Neural crest cell (in vitro differentiated cells): Measurements from ENCODE around the gene RTF1. TPM values are rescaled to one million over a fixed set of nuclear protein-coding genes. Genes with fewer than 3 reads are reported as not detected.
A peak's percentile ranks its signal among the peaks of the same experiment; 100 is the strongest.

Experiments
- DNase-seq: peaks from one replicate; pipeline ENCODE4 v3.0.0; 2021; ENCODE audit warnings: low read depth, mixed read lengths, low spot score
- H3K27ac Mint-ChIP-seq: one replicate; pipeline ENCODE4 v1.8.0; 2021; ENCODE audit warnings: mild to moderate bottlenecking, mixed read lengths; ENCODE audit not compliant: unreplicated experiment
- H3K27me3 Mint-ChIP-seq: 2 replicates; pipeline ENCODE4 v1.8.0; 2021; ENCODE audit warnings: low read depth, mild to moderate bottlenecking, mixed read lengths
- H3K36me3 Mint-ChIP-seq: 2 replicates; pipeline ENCODE4 v1.8.0; 2021; ENCODE audit warnings: low read depth, mild to moderate bottlenecking, mixed read lengths
- H3K4me1 Mint-ChIP-seq: 2 replicates; pipeline ENCODE4 v1.8.0; 2021; ENCODE audit warnings: mixed read lengths
- H3K4me3 Mint-ChIP-seq: one replicate; pipeline ENCODE4 v1.8.0; 2021; ENCODE audit warnings: mild to moderate bottlenecking, mixed read lengths
- H3K9me3 Mint-ChIP-seq: 2 replicates; pipeline ENCODE4 v1.8.0; 2021; ENCODE audit warnings: mixed read lengths
- CTCF ChIP-seq: fragments of 200-600 bp; sonication (generic); conservative IDR thresholded peaks from 2 replicates; pipeline ENCODE4 v1.5.0; 2021; ENCODE audit warnings: antibody characterized with exemption, mild to moderate bottlenecking
- total RNA-seq: library from RNA; stranded (reverse); gene quantifications from 2 replicates; pipeline ENCODE4 v1.2.1, GENCODE V29; 2021

Gene RTF1
- total RNA-seq, 1 donor from 2014 or later, result 66.3 TPM

GRCh38 chr15:41490355-41490754, 73.5 kb downstream of the RTF1 start:
- no peak for DNase-seq
- TF ChIP-seq CTCF, result no peak
- peaks cover 4% of the 10 kb centered on the region for H3K36me3 Mint-ChIP-seq
- no peak overlapping the region for H3K4me3 Mint-ChIP-seq
- H3K4me1 Mint-ChIP-seq, result peaks cover 17% of the 10 kb centered on the region
- H3K27me3 Mint-ChIP-seq, result peaks cover 39% of the 10 kb centered on the region
- no peaks in the 10 kb centered on the region for H3K9me3 Mint-ChIP-seq
- H3K27ac Mint-ChIP-seq, result no peak overlapping the region

GRCh38 chr15:41491889-41492288, 75.0 kb downstream of the RTF1 start:
- H3K27ac Mint-ChIP-seq, result no peak overlapping the region
- H3K27me3 Mint-ChIP-seq, result peaks cover 53% of the 10 kb centered on the region
- H3K36me3 Mint-ChIP-seq, result peaks cover 2% of the 10 kb centered on the region
- H3K4me1 Mint-ChIP-seq, result peaks cover 17% of the 10 kb centered on the region
- no peak for DNase-seq
- TF ChIP-seq CTCF, result no peak
- peak overlapping the region; percentile 25 for H3K4me3 Mint-ChIP-seq
- no peaks in the 10 kb centered on the region for H3K9me3 Mint-ChIP-seq

- Mint-ChIP-seq H3K27me3 (peaks cover 61% of the 10 kb centered on the region), H3K9me3 (no peaks in the 10 kb centered on the region), H3K4me1 (peaks cover 16% of the 10 kb centered on the region), H3K27ac (no peak overlapping the region), H3K4me3 (peak overlapping the region; percentile 82), H3K36me3 (peaks cover 2% of the 10 kb centered on the region)
- no peak for DNase-seq
- no peak for TF ChIP-seq CTCF
Observed at GRCh38 chr15:41492597-41493204, 75.8 kb downstream of the RTF1 start.

DNA sequence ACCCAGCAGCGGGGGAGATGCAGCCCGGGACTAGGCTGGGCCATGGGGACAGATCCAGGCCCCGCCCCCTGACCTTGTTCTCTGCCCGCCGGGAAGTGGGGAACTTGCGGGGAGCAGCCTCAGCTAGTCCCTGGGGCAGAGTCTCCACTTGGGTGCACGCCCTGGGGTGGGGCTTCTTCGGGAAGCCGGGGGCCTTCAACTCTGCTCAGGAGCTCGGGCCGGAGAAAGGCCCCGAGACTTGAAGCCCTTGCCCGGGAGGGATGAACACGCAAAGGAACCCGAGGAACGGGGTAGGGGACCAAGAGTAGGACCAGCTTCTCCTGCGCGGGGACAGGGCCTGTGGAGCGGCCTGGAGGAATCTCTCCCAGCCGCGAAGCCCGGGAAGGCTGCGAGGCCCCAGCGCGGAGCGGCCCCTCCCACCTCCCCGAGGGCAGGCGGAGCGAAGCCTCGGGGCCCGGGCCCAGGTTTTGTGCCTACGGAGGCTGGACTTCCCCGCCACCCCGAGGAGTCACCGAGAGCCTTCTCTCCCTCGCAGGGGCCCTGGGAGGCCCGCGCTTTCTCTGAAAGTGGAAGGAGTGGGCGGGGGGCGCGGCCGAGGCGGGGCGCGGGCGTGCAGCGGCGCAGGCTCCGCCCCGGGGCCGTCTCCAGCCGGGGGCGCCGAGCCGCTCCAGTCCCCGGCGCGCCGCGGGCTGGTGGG, 76.5 kb downstream of the RTF1 start, which contains the start of gene ITPKA:
ITPKA (plus strand) TSS at position 670 of the 697 bp plus-strand sequence. CDS start 54 bp downstream, outside the sequence.
- H3K4me1 Mint-ChIP-seq, result peaks cover 12% of the 10 kb centered on the region
- no peak for TF ChIP-seq CTCF
- H3K27me3 Mint-ChIP-seq, result peaks cover 68% of the 10 kb centered on the region
- no peaks in the 10 kb centered on the region for H3K9me3 Mint-ChIP-seq
- H3K4me3 Mint-ChIP-seq, result peak within 1 kb of the TSS; percentile 82
- H3K27ac Mint-ChIP-seq, result no peak within 1 kb of the TSS
- peak; percentile 60 for DNase-seq
- no peaks in the 10 kb centered on the region for H3K36me3 Mint-ChIP-seq

DNA sequence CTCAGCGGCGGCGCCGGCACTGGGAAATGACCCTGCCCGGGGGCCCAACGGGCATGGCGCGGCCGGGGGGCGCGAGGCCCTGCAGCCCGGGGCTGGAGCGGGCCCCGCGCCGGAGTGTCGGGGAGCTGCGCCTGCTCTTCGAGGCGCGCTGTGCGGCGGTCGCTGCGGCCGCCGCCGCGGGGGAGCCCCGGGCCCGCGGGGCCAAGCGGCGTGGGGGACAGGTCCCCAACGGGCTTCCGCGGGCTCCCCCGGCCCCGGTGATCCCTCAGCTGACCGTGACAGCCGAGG, 77.0 kb downstream of the RTF1 start:
- no peaks in the 10 kb centered on the region for H3K9me3 Mint-ChIP-seq
- TF ChIP-seq CTCF, result no peak
- DNase-seq, result no peak
- peaks cover 73% of the 10 kb centered on the region for H3K27me3 Mint-ChIP-seq
- H3K36me3 Mint-ChIP-seq, result no peaks in the 10 kb centered on the region
- no peak overlapping the region for H3K27ac Mint-ChIP-seq
- H3K4me1 Mint-ChIP-seq, result peaks cover 12% of the 10 kb centered on the region
- no peak overlapping the region for H3K4me3 Mint-ChIP-seq
